ENCODE measurements around the gene LBP.
"Not testable (repeated sequence)": the region's sequence is repeated elsewhere in the genome, so short reads cannot be mapped to it uniquely, and the experiment has no call there.

The LBP gene

GRCh38 chr20:38350879-38351775 is 4.8 kb downstream of the LBP start:
- no peak for DNase-seq (ENCODE audit: low read depth in 2 of 2)

DNA sequence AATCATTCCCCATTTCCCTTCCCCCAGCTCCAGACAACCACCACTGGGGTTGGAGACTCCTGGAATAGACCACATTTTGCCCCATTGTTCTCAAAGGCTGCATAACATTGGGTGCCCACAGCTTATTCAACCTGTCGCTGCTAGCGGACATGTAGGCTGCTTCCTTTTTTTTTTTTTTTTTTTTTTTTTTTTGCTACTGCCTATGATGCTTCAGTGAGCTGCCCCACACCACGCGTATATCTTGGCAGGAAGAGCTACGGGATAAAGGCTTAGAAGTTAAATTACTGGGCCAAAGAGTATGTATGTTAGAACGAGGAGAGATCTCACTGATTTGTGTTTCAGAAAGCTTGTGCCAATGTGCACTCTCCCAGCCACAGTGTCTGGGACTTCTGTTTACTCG is 7.0 kb downstream of the LBP start:
- DNase-seq (ENCODE audit: low read depth in 2 of 2) = no peak

DNA sequence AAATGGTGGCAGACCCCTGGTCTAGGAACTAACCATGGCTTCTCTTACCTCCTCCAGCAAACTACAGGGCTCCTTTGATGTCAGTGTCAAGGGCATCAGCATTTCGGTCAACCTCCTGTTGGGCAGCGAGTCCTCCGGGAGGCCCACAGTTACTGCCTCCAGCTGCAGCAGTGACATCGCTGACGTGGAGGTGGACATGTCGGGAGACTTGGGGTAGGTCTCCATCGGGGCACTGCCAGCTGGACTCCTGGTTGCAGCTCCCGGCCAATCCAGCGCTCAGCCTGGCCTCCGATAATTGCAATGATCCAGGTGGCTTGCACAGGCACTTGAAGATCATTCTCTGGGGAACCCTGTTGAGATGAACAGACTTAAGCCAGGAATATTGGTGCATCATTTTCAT is 7.9 kb downstream of the LBP start:
- no peak for DNase-seq (ENCODE audit: low read depth in 2 of 2)

- DNase-seq (ENCODE audit: low read depth in 2 of 2) = no peak
Measured at GRCh38 chr20:38355161-38356012, 9.1 kb downstream of the LBP start.

- DNase-seq (ENCODE audit: low read depth in 2 of 2) = no peak
Measured at GRCh38 chr20:38357653-38358207, 11.4 kb downstream of the LBP start.

- no peak for DNase-seq (ENCODE audit: low read depth in 2 of 2)
Measured at GRCh38 chr20:38358556-38358955, 12.3 kb downstream of the LBP start.

DNA sequence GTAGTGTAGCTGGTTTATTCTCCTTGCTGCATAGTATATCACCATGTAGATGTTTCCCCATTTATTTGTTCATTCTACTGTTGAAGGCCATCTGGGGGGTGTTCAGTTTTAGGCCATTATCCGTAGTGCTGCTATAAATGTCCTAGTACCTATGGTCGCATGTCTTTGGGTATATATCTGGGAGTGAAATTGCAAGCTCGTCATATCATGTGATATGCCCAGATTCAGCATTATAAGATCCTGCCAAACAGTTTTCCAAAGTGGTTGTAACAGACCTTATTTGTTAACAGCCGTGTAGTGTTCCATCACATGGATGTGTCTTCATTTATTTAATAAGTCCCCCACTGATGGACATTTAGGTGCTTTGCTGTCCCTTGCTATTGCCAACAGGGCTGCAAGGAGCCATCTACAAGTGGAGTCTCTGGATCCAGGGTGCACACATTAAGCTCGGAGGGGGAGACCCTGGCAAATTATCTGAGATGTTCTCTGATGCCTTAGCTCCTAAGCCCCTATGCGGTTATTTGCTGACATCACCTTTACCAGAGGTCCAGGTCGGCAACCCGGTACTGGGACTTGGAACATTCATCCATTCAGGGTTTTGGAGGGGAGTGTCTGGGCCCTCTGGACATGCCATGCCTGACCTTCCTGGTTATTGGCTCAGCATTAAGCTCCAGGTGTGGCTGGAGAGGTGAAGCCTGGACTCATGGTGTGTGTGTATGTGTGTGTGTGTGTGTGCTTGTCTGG is 16.9 kb downstream of the LBP start:
- no peak for DNase-seq (ENCODE audit: low read depth in 2 of 2)

- DNase-seq (ENCODE audit: low read depth in 2 of 2) = no peak
Measured at GRCh38 chr20:38369389-38369788, 23.1 kb downstream of the LBP start.

DNA sequence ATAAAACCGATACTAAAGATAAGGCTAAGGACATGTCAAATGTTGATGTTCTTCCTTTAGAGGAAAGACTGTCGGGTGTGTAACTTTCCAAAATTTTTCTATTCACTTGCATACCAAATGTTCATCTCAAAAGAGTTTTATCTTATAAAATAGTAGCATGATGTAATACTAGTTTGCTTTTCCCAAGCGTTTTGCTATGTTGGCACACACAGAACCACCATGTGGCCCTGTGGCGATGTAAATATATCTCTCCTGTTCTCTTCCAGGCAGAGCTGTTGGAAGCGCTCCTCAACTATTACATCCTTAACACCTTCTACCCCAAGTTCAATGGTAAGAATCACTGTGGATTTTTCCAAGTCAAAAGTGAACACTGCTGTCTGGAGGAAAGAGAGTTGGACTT is 26.5 kb downstream of the LBP start:
- DNase-seq (ENCODE audit: low read depth in 2 of 2) = no peak

DNA sequence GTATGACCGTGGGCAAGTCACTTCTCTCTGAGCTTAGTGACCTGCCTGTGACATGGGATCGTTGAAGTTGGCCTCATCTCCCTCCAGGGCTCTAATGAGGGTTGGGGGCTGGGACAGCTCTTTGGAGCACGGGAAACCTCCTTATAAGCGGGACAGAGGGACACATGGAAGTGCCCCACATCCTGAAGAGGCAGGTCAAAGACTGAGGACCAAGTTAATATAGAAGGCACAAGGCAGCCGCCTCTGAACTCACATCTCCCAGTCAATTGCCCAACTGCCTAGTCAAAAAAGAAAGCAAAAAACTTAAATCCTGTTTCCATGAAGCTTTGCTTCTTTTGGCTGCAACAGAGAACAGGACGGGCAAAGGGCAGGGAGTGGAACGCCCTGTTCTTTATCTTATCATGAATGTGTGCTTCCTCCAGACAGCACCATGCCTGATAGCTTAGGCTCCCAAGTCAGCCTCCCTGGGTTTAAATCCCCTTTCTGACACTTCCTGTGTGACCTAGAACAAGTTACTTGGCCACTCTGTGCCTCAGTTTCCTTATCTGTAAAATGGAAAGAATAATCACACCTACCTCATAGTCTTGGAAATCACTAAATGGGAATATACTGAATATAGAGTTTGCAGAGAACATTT is 27.1 kb downstream of the LBP start:
- no peak for DNase-seq (ENCODE audit: low read depth in 2 of 2)

DNA sequence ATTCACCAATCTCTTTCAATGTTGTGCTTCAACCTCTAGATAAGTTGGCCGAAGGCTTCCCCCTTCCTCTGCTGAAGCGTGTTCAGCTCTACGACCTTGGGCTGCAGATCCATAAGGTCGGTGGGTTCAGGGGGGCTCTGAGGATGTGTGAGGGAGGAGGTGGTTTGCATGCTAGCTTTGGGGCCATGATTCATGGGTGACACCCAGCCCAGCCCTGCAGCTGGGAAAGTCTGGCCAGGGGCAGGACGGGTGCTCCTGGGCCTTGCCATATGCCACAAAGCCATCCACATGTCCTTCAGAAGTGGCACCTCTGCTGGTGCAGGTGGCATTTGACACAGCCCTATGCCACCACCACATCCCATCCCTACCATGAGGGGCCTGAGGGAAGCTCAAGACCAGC is 27.6 kb downstream of the LBP start:
- no peak for DNase-seq (ENCODE audit: low read depth in 2 of 2)

GRCh38 chr20:38377039-38377685 is 30.9 kb downstream of the LBP start:
- DNase-seq (ENCODE audit: low read depth in 2 of 2) = no peak

GRCh38 chr20:38377838-38378237 is 31.6 kb downstream of the LBP start:
- not testable (repeated sequence) for DNase-seq (ENCODE audit: low read depth in 2 of 2)

GRCh38 chr20:38383147-38383546 is 36.9 kb downstream of the LBP start:
- DNase-seq (ENCODE audit: low read depth in 2 of 2) = no peak

DNA sequence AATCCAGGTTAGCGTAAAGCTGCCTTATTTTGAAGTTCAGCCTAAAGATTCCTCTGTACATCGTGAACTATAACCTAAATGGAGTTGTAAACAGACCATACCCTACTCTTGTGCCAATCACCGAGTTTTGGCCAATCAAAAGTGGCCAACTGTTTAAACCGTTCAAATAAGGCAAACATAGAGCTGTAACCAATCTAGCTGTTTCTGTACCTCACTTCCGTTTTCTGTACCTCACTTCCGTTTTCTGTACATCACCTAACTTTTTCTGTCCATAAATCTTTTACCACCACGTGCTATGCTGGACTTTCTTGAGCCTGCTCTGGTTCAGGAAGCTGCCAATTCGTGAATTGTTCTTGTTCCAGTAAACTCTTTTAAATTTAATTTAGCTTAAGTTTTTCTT is 39.7 kb downstream of the LBP start:
- no peak for DNase-seq (ENCODE audit: low read depth in 2 of 2)

DNA sequence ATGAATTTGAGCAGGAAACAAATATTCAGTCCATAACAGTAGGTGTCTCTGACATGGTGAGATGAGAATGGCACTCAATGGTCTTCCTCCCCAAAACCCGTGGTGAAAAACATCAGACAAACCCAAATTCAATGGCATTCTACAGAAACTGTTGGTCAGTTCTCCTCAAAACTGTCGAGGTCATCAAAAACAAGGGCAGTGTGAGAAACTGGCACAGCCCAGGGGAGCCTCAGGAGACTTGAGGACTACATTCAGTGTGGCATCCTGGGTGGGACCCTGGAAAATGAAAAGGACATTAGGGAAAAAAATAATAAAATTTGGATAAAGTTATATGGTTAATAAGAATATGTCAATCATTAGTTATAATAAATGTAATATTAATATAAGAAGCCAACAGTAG is 40.6 kb downstream of the LBP start:
- no peak for DNase-seq (ENCODE audit: low read depth in 2 of 2)

DNA sequence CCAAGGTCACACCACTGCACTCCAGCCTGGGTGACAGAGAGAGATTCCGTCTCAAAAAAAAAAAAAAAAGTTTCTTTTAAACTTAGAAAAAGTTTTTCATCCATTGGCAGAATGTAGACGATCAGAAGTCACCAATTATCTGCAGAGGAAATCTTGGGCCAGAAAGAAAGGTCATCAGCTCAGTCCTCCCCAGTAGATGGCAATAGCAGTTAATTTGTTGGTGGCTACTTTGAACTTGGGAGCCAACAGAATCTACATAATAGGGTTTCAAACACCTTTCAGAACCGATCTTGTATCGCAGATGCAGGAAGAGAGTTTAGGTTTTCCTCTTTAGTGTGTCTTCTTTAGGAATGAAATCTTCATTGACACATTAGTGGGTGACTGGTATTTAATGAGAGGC is 41.7 kb downstream of the LBP start:
- DNase-seq (ENCODE audit: low read depth in 2 of 2) = no peak

DNA sequence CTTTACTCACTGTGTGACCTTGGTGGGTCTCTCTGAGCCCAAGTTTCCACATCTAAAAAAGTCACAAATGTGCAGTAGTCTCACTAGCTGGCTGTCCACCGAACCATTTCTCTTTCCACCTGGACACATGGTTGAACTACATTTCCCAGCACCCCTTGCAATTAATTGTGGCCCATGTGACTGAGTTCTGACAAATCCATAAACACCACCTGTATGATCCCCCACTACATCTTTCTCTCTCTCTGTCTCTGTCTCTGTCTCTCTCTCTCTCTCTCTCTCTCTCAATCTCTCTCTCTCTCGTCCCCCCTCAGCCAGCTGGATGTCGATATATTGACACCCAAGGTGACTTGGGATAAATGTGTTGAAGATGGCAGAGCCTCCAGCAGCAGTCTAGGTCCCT is 46.1 kb downstream of the LBP start:
- DNase-seq (ENCODE audit: low read depth in 2 of 2) = no peak

DNA sequence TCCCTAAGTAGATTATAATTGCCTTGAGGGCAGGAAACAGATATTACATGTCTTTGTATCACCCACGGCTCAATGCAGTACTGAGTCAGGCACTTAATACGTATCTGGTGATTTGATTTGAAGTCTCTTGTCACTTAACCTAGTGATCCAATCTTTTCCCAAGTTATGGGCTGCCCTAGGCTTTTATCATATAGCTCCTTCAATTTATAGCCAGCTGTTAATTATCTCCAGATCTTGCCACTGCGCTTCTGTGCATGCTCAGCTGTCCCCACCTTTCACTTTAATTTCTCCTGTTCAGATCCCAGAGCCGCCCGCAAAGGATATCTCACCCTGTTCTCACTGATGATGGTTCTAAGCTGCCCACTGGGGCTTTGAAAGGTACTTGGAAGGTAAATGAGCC is 47.0 kb downstream of the LBP start:
- DNase-seq (ENCODE audit: low read depth in 2 of 2) = no peak

GRCh38 chr20:38395165-38395564 is 48.9 kb downstream of the LBP start:
- no peak for DNase-seq (ENCODE audit: low read depth in 2 of 2)
